BLaER1 (cell line): Measurements from ENCODE around the gene GPR25.

Experiments
- H3K27ac ChIP-seq: shearing (Covaris generic); formaldehyde crosslinking; 2 replicates; pipeline ENCODE4 v1.8.1; 2022
- H3K27me3 ChIP-seq: shearing (Covaris generic); formaldehyde crosslinking; 2 replicates; pipeline ENCODE4 v1.8.1; 2022
- H3K36me3 ChIP-seq: shearing (Covaris generic); formaldehyde crosslinking; 2 replicates; pipeline ENCODE4 v1.8.1; 2022
- H3K4me1 ChIP-seq: shearing (Covaris generic); formaldehyde crosslinking; 2 replicates; pipeline ENCODE4 v1.8.1; 2022
- H3K4me2 ChIP-seq: shearing (Covaris generic); formaldehyde crosslinking; 2 replicates; pipeline ENCODE4 v1.8.1; 2022
- H3K4me3 ChIP-seq: shearing (Covaris generic); formaldehyde crosslinking; 2 replicates; pipeline ENCODE4 v1.8.1; 2022
- H3K9ac ChIP-seq: shearing (Covaris generic); formaldehyde crosslinking; 2 replicates; pipeline ENCODE4 v1.8.1; 2022
- H3K9me3 ChIP-seq: shearing (Covaris generic); formaldehyde crosslinking; 2 replicates; pipeline ENCODE4 v1.8.1; 2022
- H4K20me1 ChIP-seq: shearing (Covaris generic); formaldehyde crosslinking; 2 replicates; pipeline ENCODE4 v1.8.1; 2022
- Cebpa-rat ChIP-seq: shearing (Covaris generic); IDR thresholded peaks from 2 replicates; pipeline ENCODE4 v1.8.1; 2022

The GPR25 gene, protein sequence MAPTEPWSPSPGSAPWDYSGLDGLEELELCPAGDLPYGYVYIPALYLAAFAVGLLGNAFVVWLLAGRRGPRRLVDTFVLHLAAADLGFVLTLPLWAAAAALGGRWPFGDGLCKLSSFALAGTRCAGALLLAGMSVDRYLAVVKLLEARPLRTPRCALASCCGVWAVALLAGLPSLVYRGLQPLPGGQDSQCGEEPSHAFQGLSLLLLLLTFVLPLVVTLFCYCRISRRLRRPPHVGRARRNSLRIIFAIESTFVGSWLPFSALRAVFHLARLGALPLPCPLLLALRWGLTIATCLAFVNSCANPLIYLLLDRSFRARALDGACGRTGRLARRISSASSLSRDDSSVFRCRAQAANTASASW

DNA sequence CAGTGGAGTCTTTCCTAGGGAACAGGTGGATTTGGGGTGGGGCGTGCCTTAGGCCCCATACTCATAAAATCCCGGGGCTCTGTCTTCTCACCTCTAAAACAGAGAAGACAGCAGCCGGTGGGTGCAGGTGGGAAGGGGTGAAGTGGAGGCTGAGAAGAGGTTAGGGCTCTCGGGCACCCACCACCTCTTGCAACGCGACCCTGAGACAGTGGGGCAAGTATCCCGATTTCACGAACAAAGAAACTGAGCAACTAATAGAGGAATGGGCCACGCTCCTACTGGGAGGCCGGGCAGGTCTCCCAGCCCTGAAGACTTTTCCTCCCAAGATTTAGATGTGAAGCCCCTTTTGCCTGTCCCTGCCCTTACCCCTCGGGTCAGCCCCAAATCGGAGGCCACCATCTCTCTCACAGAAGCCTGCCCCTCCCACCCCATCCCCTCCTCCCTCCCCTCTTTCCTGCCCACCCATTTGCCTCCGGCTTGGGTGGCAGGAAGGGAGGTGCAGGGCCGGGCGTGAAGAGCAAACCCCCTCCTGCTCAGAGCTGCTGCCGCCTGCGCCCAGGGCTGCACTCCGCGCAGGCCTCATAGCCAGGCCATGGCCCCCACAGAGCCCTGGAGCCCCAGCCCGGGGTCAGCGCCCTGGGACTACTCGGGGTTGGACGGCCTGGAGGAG, at the start of gene GPR25:
GPR25 (plus strand) TSS at position 536 of the 670 bp plus-strand sequence; CDS start at position 593, 57 bp downstream.
- H3K4me2 ChIP-seq: peak within 1 kb of the TSS; percentile 88
- peak within 1 kb of the TSS; percentile 63 for H3K27ac ChIP-seq
- peaks cover 56% of the 10 kb centered on the region for H3K4me1 ChIP-seq
- H4K20me1 ChIP-seq: no peaks in the 10 kb centered on the region
- H3K9me3 ChIP-seq: no peaks in the 10 kb centered on the region
- TF ChIP-seq Cebpa-rat: no peak
- H3K4me3 ChIP-seq: peak within 1 kb of the TSS; percentile 39
- H3K36me3 ChIP-seq: no peaks in the 10 kb centered on the region
- peak within 1 kb of the TSS; percentile 71 for H3K9ac ChIP-seq
- peaks cover 13% of the 10 kb centered on the region for H3K27me3 ChIP-seq

DNA sequence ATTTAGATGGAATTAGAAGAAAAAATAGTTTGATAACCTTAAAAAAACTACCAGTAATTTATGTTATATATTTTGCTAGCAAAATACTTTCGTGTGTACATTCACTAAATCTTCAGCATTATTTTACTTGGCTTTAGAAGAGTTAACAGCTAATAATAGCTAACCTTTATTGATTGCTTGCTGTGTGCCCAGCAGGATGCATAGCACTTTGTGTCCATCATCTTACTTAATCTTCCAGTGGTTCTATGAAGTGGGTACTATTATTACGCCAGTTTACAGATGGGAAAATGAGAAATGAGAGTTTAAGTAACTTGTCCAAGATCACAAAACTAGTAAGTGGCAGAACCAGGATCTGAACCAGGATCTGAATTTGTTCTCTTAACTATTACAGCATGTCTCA, 41.7 kb upstream of the GPR25 start:
- H4K20me1 ChIP-seq: no peaks in the 10 kb centered on the region
- H3K9me3 ChIP-seq: no peaks in the 10 kb centered on the region
- no peaks in the 10 kb centered on the region for H3K27me3 ChIP-seq
- H3K27ac ChIP-seq: no peak overlapping the region
- peaks cover 29% of the 10 kb centered on the region for H3K4me1 ChIP-seq
- H3K4me3 ChIP-seq: no peak overlapping the region
- no peak overlapping the region for H3K9ac ChIP-seq
- H3K36me3 ChIP-seq: peaks cover 4% of the 10 kb centered on the region; the same call in 1 of the 2 replicates
- no peak overlapping the region for H3K4me2 ChIP-seq
- TF ChIP-seq Cebpa-rat: no peak

DNA sequence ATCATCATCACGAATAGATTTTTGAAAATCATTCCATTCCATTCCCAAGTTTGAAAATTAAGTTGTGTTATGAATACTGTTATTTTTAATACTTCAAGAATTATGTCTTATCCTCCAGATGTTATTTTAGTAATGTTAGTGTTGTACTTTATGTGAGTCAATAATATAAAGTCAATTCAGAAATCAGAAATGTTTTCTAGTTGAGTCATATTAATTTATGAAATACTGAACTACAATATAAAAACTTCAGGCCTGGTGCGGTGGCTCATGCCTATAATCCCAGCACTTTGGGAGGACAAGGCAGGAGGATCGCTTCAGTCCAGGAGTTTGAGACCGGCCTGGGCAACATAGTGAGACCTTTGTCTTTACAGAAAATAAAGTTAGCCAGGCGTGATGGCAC, 38.4 kb upstream of the GPR25 start:
- Histone ChIP-seq H3K4me2 (no peak overlapping the region), H4K20me1 (no peaks in the 10 kb centered on the region), H3K36me3 (peaks cover 8% of the 10 kb centered on the region; the same call in 1 of the 2 replicates), H3K4me1 (no peaks in the 10 kb centered on the region), H3K27me3 (no peaks in the 10 kb centered on the region), H3K9ac (no peak overlapping the region), H3K27ac (no peak overlapping the region), H3K4me3 (no peak overlapping the region), H3K9me3 (peaks cover 8% of the 10 kb centered on the region)
- no peak for TF ChIP-seq Cebpa-rat

DNA sequence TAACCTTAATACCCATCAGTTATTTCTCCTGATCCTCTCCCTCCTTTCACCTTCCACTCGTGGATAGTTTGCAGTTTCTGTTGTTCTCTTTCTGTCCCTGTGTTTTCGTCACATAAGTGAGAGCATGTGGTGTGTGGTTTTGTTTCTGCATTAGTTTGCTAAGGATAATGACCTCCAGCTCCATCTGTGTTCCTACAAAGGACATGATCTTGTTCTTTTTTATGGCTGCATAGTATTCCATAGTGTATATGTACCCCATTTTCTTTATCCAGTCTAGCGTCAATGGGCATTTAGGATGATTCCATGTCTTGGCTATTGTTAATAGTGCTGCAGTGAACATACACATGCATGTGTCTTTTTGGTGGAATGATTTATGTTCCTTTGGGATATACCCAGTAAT, 36.6 kb upstream of the GPR25 start:
- no peak overlapping the region for H3K4me2 ChIP-seq
- H3K4me1 ChIP-seq: no peaks in the 10 kb centered on the region
- H3K27me3 ChIP-seq: no peaks in the 10 kb centered on the region
- peaks cover 8% of the 10 kb centered on the region; the same call in 1 of the 2 replicates for H3K36me3 ChIP-seq
- no peak overlapping the region for H3K27ac ChIP-seq
- H3K9me3 ChIP-seq: peaks cover 8% of the 10 kb centered on the region
- no peak for TF ChIP-seq Cebpa-rat
- no peak overlapping the region for H3K4me3 ChIP-seq
- no peak overlapping the region for H3K9ac ChIP-seq
- H4K20me1 ChIP-seq: no peaks in the 10 kb centered on the region

DNA sequence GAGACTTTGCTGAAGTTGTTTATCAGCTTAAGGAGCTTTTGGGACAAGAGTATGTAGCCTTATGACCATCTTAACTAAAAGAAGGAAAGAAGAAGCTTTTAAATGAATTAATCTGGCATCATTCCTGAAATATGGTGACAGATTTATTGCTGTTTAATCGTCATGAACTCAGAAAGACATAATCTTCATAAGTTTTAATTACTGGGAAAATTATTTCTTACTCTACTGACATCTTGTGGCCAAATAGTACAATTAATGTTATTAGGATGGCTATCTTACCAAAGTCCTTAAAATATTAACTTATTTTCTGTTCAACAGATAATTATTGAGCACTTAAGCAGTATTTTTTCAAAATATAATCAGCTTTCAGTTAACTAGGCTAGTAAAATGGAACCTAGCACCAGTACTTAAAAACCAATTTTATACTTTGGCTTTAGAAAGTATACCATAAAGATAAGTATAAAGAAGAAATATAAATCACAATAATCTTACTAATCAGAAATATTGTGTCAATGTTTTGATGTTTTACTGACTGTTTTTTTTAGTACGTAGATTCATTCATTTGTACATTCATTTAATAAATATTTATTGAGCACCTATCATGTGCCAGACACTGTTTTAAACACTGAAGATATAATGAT, 34.7 kb upstream of the GPR25 start:
- Histone ChIP-seq H3K36me3 (peaks cover 8% of the 10 kb centered on the region; the same call in 1 of the 2 replicates), H3K9ac (no peak overlapping the region), H3K27ac (no peak overlapping the region), H3K9me3 (peaks cover 8% of the 10 kb centered on the region), H3K4me1 (no peaks in the 10 kb centered on the region), H4K20me1 (no peaks in the 10 kb centered on the region), H3K27me3 (no peaks in the 10 kb centered on the region), H3K4me3 (no peak overlapping the region), H3K4me2 (no peak overlapping the region)
- TF ChIP-seq Cebpa-rat: no peak

DNA sequence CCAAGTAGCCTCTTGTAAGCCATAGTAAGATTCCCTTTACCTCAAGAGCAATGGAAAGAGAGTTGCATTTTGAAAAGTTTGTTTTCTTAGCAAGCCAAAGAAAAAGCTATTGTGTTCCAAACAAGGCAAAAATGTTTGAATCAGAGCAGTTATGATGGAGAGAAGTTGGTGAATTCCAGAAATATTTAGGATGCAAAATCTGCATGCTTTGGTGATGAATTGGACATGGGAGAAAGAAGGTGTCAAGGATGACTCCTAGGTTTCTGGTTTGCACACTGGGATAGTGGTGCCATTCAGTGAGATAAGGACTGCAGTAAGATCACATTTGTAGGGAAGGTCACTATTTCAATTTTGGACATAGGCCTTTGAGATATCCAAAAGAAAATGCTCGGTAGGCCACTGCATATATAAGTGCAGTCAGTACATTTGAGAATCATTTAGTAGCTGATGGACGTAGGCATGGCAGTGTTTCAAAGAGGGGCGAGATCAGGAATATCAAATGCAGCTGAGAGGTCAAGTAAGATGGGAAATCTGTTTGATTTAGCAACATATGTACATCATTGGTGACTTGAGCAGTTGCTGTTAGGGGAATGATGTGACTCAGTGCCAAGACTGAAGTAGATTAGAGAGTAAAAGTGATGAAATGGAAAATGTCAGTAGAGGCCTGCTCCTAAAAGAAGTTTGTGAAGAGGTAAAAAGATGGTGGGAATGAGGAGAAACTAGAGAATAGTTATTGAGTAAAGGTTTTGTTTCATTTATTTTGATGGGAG, 33.9 kb upstream of the GPR25 start:
- Histone ChIP-seq H3K27me3 (no peaks in the 10 kb centered on the region), H3K9ac (no peak overlapping the region), H4K20me1 (no peaks in the 10 kb centered on the region), H3K9me3 (peaks cover 8% of the 10 kb centered on the region), H3K36me3 (peaks cover 8% of the 10 kb centered on the region; the same call in 1 of the 2 replicates), H3K4me1 (no peaks in the 10 kb centered on the region), H3K4me3 (no peak overlapping the region), H3K4me2 (no peak overlapping the region), H3K27ac (no peak overlapping the region)
- no peak for TF ChIP-seq Cebpa-rat

DNA sequence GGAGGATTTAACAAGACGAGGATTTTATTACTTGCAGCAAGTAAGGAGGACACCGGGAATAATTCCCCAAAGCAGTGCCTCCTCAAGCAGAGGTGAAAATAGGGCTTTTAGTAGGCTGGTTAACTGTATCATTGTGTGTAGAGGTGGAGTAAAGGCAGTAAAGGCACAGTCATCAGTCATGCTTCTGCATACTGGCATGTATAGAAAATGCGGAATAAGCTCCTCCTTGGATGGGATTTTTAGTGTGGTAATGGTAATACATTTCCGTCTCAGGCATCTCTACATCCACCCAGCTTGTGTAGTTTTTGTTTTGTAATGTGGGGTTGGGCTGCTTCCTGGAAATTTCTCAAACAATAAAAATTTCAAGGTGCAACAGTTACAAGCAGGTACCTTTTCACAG, 27.4 kb upstream of the GPR25 start:
- H3K4me1 ChIP-seq: no peaks in the 10 kb centered on the region
- H3K36me3 ChIP-seq: peaks cover 26% of the 10 kb centered on the region
- no peaks in the 10 kb centered on the region for H3K9me3 ChIP-seq
- H3K27ac ChIP-seq: no peak overlapping the region
- no peaks in the 10 kb centered on the region for H4K20me1 ChIP-seq
- no peak overlapping the region for H3K4me3 ChIP-seq
- H3K27me3 ChIP-seq: no peaks in the 10 kb centered on the region
- no peak overlapping the region for H3K9ac ChIP-seq
- no peak for TF ChIP-seq Cebpa-rat
- H3K4me2 ChIP-seq: no peak overlapping the region

DNA sequence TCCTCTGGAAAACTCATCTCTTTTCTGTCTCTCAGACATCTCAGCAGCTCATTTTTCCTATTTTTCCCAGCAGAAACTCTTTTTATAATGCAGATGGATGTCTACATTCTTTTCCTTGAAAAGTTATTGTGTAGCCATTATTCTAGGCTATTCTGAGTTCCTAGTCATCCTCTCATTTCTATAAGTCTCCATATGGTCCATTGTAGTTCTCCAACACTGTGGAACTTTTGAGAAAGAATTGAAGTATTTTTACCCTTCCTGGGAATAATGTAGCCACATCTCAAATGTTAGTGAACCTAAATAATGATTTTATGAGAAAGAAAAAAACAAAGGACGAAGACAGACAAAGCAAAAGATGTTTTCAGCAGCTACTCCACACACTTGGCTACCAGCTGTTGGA, 26.4 kb upstream of the GPR25 start:
- no peaks in the 10 kb centered on the region for H3K4me1 ChIP-seq
- H3K4me3 ChIP-seq: no peak overlapping the region
- H3K4me2 ChIP-seq: no peak overlapping the region
- peaks cover 35% of the 10 kb centered on the region for H3K36me3 ChIP-seq
- no peaks in the 10 kb centered on the region for H4K20me1 ChIP-seq
- no peaks in the 10 kb centered on the region for H3K9me3 ChIP-seq
- no peak overlapping the region for H3K9ac ChIP-seq
- TF ChIP-seq Cebpa-rat: no peak
- no peak overlapping the region for H3K27ac ChIP-seq
- no peaks in the 10 kb centered on the region for H3K27me3 ChIP-seq

DNA sequence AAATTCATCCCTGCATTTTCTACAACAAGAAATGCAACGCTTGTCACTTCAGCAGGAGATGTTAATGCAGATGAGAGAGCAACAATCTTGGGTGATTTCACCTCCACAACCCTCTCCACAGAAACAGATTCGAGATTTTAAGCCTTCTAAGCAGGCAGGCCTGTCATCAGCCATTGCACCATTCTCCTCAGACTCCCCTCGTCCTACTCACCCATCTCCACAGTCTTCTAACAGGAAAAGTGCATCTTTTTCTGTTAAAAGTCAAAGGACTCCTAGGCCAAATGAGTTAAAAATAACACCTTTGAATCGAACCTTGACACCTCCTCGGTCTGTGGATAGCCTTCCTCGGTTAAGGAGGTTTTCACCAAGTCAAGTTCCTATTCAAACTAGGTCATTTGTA, 23.4 kb upstream of the GPR25 start:
- Histone ChIP-seq H4K20me1 (no peaks in the 10 kb centered on the region), H3K4me2 (no peak overlapping the region), H3K4me1 (no peaks in the 10 kb centered on the region), H3K27me3 (no peaks in the 10 kb centered on the region), H3K9me3 (no peaks in the 10 kb centered on the region), H3K27ac (no peak overlapping the region), H3K9ac (no peak overlapping the region), H3K36me3 (peaks cover 40% of the 10 kb centered on the region), H3K4me3 (no peak overlapping the region)
- TF ChIP-seq Cebpa-rat: no peak
